Measurements from ENCODE around the gene FANK1.

Gene FANK1

DNA sequence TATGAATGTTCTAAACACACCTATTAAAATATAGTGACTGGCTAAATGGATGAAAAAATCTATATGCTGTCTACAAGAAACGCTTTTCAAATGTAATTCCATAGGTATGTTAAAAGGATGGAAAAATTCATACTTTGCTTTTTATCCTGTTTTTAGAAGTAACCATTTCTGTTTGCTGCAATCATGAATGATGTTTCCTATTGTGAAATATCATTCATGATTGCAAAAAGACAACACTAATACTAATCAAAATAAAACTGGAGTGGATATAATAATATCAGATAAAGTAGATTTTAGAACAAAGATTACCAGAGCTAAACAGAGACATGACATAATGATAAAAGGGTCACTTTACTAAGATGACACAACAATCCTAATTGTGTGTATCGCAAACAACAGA, 138.2 kb downstream of the FANK1 start:
- TF ChIP-seq FOXM1 (IDR thresholded peaks at IDR 0.05; ENCODE audit: borderline replicate concordance, low read depth) (no peak), TEAD4 (IDR thresholded peaks at IDR 0.05) (no peak)

DNA sequence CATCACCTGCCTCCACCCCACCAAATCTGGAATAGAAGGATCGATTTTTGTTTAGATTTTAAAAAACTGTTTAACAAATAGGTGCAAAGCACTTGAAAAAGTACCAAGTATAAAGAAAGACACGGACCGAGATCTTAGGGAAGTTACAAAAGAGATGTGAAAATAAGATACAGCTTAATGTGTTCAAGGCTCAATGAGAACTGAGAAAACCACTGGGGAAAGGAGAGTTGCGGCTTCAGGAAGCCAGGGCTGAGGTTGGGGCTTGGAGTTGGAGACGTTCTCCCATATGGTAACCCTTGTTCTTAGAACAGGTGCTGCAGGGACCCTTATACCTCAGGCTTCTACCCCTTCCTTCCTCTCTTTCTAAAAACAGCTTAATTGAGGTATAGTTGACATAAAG, 140.2 kb downstream of the FANK1 start:
- TF ChIP-seq CREB1 (IDR thresholded peaks at IDR 0.05; ENCODE audit: low read depth) (no peak), TCF12 (IDR thresholded peaks at IDR 0.05; ENCODE audit: low read depth) (no peak), TEAD4 (IDR thresholded peaks at IDR 0.05) (no peak), YY1 (IDR thresholded peaks at IDR 0.05; ENCODE audit: low read depth) (no peak), ZBTB7A (IDR thresholded peaks at IDR 0.05; ENCODE audit: low read depth) (no peak), FOXM1 (IDR thresholded peaks at IDR 0.05; ENCODE audit: borderline replicate concordance, low read depth) (no peak), NFIC (IDR thresholded peaks at IDR 0.05) (no peak), CEBPB (IDR thresholded peaks at IDR 0.05) (no peak), EP300 (IDR thresholded peaks at IDR 0.05; ENCODE audit: borderline replicate concordance) (no peak), RAD21 (IDR thresholded peaks at IDR 0.05; ENCODE audit: low read depth) (no peak), EGR1 (IDR thresholded peaks at IDR 0.05) (no peak), TAF1 (IDR thresholded peaks at IDR 0.05; ENCODE audit: low read depth) (no peak)
- TF ChIP-seq, protein P1, sequence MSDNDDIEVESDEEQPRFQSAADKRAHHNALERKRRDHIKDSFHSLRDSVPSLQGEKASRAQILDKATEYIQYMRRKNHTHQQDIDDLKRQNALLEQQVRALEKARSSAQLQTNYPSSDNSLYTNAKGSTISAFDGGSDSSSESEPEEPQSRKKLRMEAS (IDR thresholded peaks at IDR 0.05), result no peak
- TF ChIP-seq, protein P2, sequence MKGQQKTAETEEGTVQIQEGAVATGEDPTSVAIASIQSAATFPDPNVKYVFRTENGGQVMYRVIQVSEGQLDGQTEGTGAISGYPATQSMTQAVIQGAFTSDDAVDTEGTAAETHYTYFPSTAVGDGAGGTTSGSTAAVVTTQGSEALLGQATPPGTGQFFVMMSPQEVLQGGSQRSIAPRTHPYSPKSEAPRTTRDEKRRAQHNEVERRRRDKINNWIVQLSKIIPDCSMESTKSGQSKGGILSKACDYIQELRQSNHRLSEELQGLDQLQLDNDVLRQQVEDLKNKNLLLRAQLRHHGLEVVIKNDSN (IDR thresholded peaks at IDR 0.05), result no peak
- TF ChIP-seq, protein P3, sequence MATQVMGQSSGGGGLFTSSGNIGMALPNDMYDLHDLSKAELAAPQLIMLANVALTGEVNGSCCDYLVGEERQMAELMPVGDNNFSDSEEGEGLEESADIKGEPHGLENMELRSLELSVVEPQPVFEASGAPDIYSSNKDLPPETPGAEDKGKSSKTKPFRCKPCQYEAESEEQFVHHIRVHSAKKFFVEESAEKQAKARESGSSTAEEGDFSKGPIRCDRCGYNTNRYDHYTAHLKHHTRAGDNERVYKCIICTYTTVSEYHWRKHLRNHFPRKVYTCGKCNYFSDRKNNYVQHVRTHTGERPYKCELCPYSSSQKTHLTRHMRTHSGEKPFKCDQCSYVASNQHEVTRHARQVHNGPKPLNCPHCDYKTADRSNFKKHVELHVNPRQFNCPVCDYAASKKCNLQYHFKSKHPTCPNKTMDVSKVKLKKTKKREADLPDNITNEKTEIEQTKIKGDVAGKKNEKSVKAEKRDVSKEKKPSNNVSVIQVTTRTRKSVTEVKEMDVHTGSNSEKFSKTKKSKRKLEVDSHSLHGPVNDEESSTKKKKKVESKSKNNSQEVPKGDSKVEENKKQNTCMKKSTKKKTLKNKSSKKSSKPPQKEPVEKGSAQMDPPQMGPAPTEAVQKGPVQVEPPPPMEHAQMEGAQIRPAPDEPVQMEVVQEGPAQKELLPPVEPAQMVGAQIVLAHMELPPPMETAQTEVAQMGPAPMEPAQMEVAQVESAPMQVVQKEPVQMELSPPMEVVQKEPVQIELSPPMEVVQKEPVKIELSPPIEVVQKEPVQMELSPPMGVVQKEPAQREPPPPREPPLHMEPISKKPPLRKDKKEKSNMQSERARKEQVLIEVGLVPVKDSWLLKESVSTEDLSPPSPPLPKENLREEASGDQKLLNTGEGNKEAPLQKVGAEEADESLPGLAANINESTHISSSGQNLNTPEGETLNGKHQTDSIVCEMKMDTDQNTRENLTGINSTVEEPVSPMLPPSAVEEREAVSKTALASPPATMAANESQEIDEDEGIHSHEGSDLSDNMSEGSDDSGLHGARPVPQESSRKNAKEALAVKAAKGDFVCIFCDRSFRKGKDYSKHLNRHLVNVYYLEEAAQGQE (IDR thresholded peaks at IDR 0.05; ENCODE audit: low read depth), result no peak

DNA sequence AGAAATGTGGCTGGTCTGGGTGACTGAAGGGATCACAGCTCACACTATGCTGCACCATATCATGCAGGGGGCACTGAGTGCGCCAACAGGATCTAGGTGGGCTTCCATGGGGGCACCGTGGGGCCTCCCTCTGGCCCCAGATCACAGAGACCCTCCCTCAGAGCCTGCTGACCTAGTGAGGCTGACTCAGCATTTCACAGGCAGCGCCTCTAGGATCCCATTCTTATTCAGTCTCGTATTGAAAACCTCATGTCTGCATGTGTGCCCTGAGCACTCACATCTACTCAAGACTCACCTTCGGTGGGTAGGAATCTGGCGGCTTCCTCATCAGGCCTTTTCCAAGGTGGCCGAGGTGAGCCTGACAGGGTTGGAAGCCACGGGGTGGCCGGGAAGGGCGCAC, 141.6 kb downstream of the FANK1 start:
- no peak for TF ChIP-seq EGR1 (IDR thresholded peaks at IDR 0.05)
- TF ChIP-seq, protein P2 (IDR thresholded peaks at IDR 0.05), result no peak
- no peak for TF ChIP-seq YY1 (IDR thresholded peaks at IDR 0.05; ENCODE audit: low read depth)
- TF ChIP-seq CEBPB (IDR thresholded peaks at IDR 0.05), result no peak
- TF ChIP-seq, protein P3 (IDR thresholded peaks at IDR 0.05; ENCODE audit: low read depth), result no peak

DNA sequence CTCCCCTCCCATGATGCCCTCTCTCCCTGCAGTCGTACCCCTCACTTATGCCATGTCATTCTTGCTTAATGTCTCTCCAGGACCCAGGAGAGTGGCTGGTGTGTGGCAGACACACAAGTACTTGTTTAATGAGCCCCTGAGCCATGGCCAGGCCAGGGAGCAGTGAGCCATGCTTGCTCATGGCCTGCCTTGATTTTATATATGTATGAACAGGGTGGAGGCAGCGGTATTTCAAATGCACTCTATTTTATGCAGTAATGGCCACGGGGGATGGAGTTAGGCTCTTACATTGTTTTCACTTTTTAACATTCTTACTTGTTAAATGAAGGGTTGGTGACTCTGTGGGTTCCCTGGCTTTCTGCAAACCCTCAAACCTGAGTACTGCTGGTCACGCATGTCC, 144.8 kb downstream of the FANK1 start:
- no peak for TF ChIP-seq YY1 (IDR thresholded peaks at IDR 0.05; ENCODE audit: low read depth)
- no peak for TF ChIP-seq CREB1 (IDR thresholded peaks at IDR 0.05; ENCODE audit: low read depth)
- no peak for TF ChIP-seq EP300 (IDR thresholded peaks at IDR 0.05; ENCODE audit: borderline replicate concordance)
- no peak for TF ChIP-seq TEAD4 (IDR thresholded peaks at IDR 0.05)
- no peak for TF ChIP-seq CEBPB (IDR thresholded peaks at IDR 0.05)
- TF ChIP-seq, protein P1 (IDR thresholded peaks at IDR 0.05), result no peak
- no peak for TF ChIP-seq FOXM1 (IDR thresholded peaks at IDR 0.05; ENCODE audit: borderline replicate concordance, low read depth)
- no peak for TF ChIP-seq TAF1 (IDR thresholded peaks at IDR 0.05; ENCODE audit: low read depth)
- no peak for TF ChIP-seq NFIC (IDR thresholded peaks at IDR 0.05)
- TF ChIP-seq RAD21 (IDR thresholded peaks at IDR 0.05; ENCODE audit: low read depth), result no peak
- no peak for TF ChIP-seq ZBTB7A (IDR thresholded peaks at IDR 0.05; ENCODE audit: low read depth)
- TF ChIP-seq, protein P3 (IDR thresholded peaks at IDR 0.05; ENCODE audit: low read depth), result no peak
- no peak for TF ChIP-seq EGR1 (IDR thresholded peaks at IDR 0.05)
- TF ChIP-seq, protein P2 (IDR thresholded peaks at IDR 0.05), result no peak

Measured in Ishikawa (cell line).